WTC11 (cell line): Measurements from ENCODE around the gene MMP17. TPM values are rescaled to one million over a fixed set of nuclear protein-coding genes. Genes with fewer than 3 reads are reported as not detected.

ENCODE experiments used
- ATAC-seq: fragments of 200-7000 bp; cut with Tn5 transposase; 2 replicates; pipeline ENCODE4 v1.10.0; 2021; ENCODE audit warnings: mild to moderate bottlenecking, moderate library complexity
- CTCF ChIA-PET: fragments of 300-600 bp; sonication (Branson Sonifier 250); formaldehyde crosslinking; loops from one replicate; lab custom pipeline; 2021; ENCODE audit warnings: antibody characterized with exemption; lab: Charles Lee
- POLR2A ChIA-PET: fragments of 350-600 bp; sonication (Branson Sonifier 250); formaldehyde crosslinking; loops from one replicate; lab custom pipeline; 2021; ENCODE audit warnings: antibody characterized with exemption; lab: Charles Lee
- DNase-seq: peaks from one replicate; pipeline ENCODE4 v3.0.0; 2021; ENCODE audit warnings: low spot score
- H3K27ac Mint-ChIP-seq: 2 replicates; pipeline ENCODE4 v1.8.0; 2021; ENCODE audit warnings: mixed read lengths
- H3K27me3 Mint-ChIP-seq: 2 replicates; pipeline ENCODE4 v1.8.0; 2021; ENCODE audit warnings: low read depth, mild to moderate bottlenecking, moderate library complexity, mixed read lengths
- H3K36me3 Mint-ChIP-seq: 2 replicates; pipeline ENCODE4 v1.8.0; 2021; ENCODE audit warnings: mixed read lengths
- H3K4me1 Mint-ChIP-seq: 2 replicates; pipeline ENCODE4 v1.8.0; 2022; ENCODE audit warnings: mixed read lengths
- H3K4me3 Mint-ChIP-seq: 2 replicates; pipeline ENCODE4 v1.8.0; 2021; ENCODE audit warnings: mild to moderate bottlenecking, moderate library complexity, mixed read lengths
- H3K9me3 Mint-ChIP-seq: 2 replicates; pipeline ENCODE4 v1.8.0; 2021; ENCODE audit warnings: mixed read lengths
- CREB1 ChIP-seq: sonication (generic); formaldehyde crosslinking; IDR thresholded peaks from 2 replicates; pipeline ENCODE4 v1.8.0; 2023; ENCODE audit warnings: mild to moderate bottlenecking, missing genetic modification reagents
- ESRRA ChIP-seq: sonication (generic); formaldehyde crosslinking; IDR thresholded peaks from 2 replicates; pipeline ENCODE4 v1.8.1; 2022; ENCODE audit warnings: mild to moderate bottlenecking, missing genetic modification reagents, borderline replicate concordance
- FOXJ3 ChIP-seq: sonication (generic); formaldehyde crosslinking; IDR thresholded peaks from 2 replicates; pipeline ENCODE4 v1.9.0; 2021; ENCODE audit warnings: missing genetic modification reagents, mild to moderate bottlenecking, borderline replicate concordance
- GABPB1 ChIP-seq: sonication (generic); formaldehyde crosslinking; IDR thresholded peaks from 2 replicates; pipeline ENCODE4 v1.8.1; 2023; ENCODE audit warnings: mild to moderate bottlenecking, missing genetic modification reagents
- GRHL2 ChIP-seq: fragments of 250-450 bp; sonication (Bioruptor Pico); IDR thresholded peaks from 2 replicates; pipeline ENCODE4 v1.8.0; 2022; ENCODE audit warnings: mild to moderate bottlenecking, moderate library complexity; ENCODE audit not compliant: insufficient replicate concordance, severe bottlenecking
- JUN ChIP-seq: sonication (generic); formaldehyde crosslinking; IDR thresholded peaks from 2 replicates; pipeline ENCODE4 v1.8.0; 2023; ENCODE audit warnings: mild to moderate bottlenecking, missing genetic modification reagents
- NFE2L1 ChIP-seq: sonication (generic); formaldehyde crosslinking; IDR thresholded peaks from 2 replicates; pipeline ENCODE4 v1.8.1; 2023; ENCODE audit warnings: missing genetic modification reagents
- NFYB ChIP-seq: sonication (generic); formaldehyde crosslinking; conservative IDR thresholded peaks from 2 replicates; pipeline ENCODE4 v1.8.0; 2022; ENCODE audit warnings: low read depth, missing genetic modification reagents
- OVOL2 ChIP-seq: fragments of 250-450 bp; sonication (Bioruptor Pico); IDR thresholded peaks from 2 replicates; pipeline ENCODE4 v1.9.0; 2021; ENCODE audit warnings: mild to moderate bottlenecking, borderline replicate concordance
- RORB ChIP-seq: fragments of 250-450 bp; sonication (Bioruptor Pico); IDR thresholded peaks from 2 replicates; pipeline ENCODE4 v1.9.0; 2021; ENCODE audit warnings: mild to moderate bottlenecking
- TEAD1 ChIP-seq: sonication (generic); formaldehyde crosslinking; IDR thresholded peaks from 2 replicates; pipeline ENCODE4 v1.8.0; 2022; ENCODE audit warnings: mild to moderate bottlenecking, missing genetic modification reagents
- TEAD4 ChIP-seq: sonication (generic); formaldehyde crosslinking; IDR thresholded peaks from 2 replicates; pipeline ENCODE4 v1.8.0; 2022; ENCODE audit warnings: mild to moderate bottlenecking, missing genetic modification reagents
- ZBTB21 ChIP-seq: sonication (generic); formaldehyde crosslinking; IDR thresholded peaks from 2 replicates; pipeline ENCODE4 v1.8.1; 2023; ENCODE audit warnings: mild to moderate bottlenecking, missing genetic modification reagents, borderline replicate concordance
- ZNF121 ChIP-seq: sonication (generic); formaldehyde crosslinking; IDR thresholded peaks from 2 replicates; pipeline ENCODE4 v1.8.0; 2023; ENCODE audit warnings: missing genetic modification reagents
- ZNF219 ChIP-seq: sonication (generic); formaldehyde crosslinking; IDR thresholded peaks from 2 replicates; pipeline ENCODE4 v1.8.0; 2023; ENCODE audit warnings: missing genetic modification reagents, mild to moderate bottlenecking, borderline replicate concordance
- ZNF232 ChIP-seq: sonication (generic); formaldehyde crosslinking; IDR thresholded peaks from 2 replicates; pipeline ENCODE4 v1.8.0; 2022; ENCODE audit warnings: mild to moderate bottlenecking, missing genetic modification reagents
- ZNF416 ChIP-seq: fragments of 250-450 bp; sonication (Bioruptor Pico); IDR thresholded peaks from 2 replicates; pipeline ENCODE4 v1.9.0; 2021; ENCODE audit warnings: mild to moderate bottlenecking, inconsistent platforms
- total RNA-seq: library from RNA; stranded (reverse); gene quantifications from 3 replicates; pipeline ENCODE4 v1.2.3, GENCODE V29; 2021
- TF ChIP-seq, protein P1 (sequence below): sonication (generic); formaldehyde crosslinking; IDR thresholded peaks from 2 replicates; pipeline ENCODE4 v1.8.1; 2022; ENCODE audit warnings: mild to moderate bottlenecking, missing genetic modification reagents, moderate library complexity, borderline replicate concordance
- TF ChIP-seq, protein P2 (sequence below): sonication (generic); formaldehyde crosslinking; IDR thresholded peaks from 2 replicates; pipeline ENCODE4 v1.8.0; 2023; ENCODE audit warnings: missing genetic modification reagents
- TF ChIP-seq, protein P3 (sequence below): sonication (generic); formaldehyde crosslinking; IDR thresholded peaks from 2 replicates; pipeline ENCODE4 v1.8.1; 2022; ENCODE audit warnings: mild to moderate bottlenecking, moderate library complexity, missing genetic modification reagents
- TF ChIP-seq, protein P4 (sequence below): sonication (generic); formaldehyde crosslinking; IDR thresholded peaks from 2 replicates; pipeline ENCODE4 v1.8.0; 2022; ENCODE audit warnings: mild to moderate bottlenecking, missing genetic modification reagents

MMP17 gene
- total RNA-seq, 1 experiment from 2014 or later = 67.1 TPM

DNA sequence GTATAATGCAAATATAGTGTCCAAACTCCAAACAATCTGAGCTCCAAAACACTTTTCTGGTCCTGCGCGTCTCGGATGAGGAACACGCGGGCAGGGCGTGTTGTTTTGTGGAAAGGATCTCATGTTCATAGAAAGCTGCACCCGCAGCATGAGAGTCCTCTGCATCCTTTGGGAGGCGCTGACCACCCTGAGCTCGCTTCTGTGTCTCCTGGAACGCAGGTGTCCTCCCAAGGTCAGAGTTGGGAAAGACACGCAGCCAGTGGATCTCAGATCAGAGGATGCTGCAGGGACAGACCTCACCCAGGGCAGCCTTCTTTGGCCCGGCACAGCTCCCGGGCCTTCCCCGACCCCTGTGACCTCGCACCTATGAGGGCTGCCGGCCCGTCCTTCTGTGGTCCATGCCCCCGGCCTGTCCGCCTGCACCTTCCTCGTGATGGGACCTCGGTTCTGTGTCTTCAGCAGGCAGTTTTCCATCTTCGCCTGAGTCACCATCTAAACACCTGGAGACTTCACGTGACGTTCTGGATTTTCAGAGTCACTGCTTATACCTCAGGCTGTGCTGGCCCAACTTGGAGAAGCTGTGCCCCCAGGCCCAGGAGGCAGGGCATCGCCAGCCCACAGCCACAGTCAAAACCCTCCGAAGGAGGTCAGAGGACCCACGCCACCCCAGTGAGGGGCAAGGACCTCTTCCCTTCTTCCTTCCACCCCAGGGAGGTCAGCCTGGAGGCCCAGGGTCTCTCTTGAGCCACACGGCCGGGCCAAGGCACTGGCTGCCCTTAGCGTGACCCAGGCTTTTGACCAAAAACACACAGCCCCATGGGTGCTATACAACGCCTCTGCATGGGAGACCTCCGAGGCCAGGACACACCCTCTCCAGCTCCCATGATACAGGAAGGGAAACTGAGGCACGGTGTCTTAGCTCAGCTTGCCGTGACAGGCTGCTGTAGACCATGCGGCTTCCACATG lies 25.9 kb downstream of the MMP17 start:
- POLR2A ChIA-PET = no interaction called here
- Mint-ChIP-seq H3K9me3 (no peaks in the 10 kb centered on the region), H3K36me3 (no peaks in the 10 kb centered on the region), H3K4me3 (no peak overlapping the region), H3K27me3 (peaks cover 13% of the 10 kb centered on the region)
- no peak for DNase-seq
- ATAC-seq = no peak
- peak; percentile 20; the same call in 1 of the 2 replicates for TF ChIP-seq GABPB1 (CRISPR knock-in tag)
- TF ChIP-seq ZBTB21 = 0 out of 2 replicates have a peak, but pooled peaks have one; percentile 49
- TF ChIP-seq, protein P1, sequence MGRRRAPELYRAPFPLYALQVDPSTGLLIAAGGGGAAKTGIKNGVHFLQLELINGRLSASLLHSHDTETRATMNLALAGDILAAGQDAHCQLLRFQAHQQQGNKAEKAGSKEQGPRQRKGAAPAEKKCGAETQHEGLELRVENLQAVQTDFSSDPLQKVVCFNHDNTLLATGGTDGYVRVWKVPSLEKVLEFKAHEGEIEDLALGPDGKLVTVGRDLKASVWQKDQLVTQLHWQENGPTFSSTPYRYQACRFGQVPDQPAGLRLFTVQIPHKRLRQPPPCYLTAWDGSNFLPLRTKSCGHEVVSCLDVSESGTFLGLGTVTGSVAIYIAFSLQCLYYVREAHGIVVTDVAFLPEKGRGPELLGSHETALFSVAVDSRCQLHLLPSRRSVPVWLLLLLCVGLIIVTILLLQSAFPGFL = no peak
- TF ChIP-seq ESRRA (CRISPR knock-in tag) = 0 out of 2 replicates have a peak, but pooled peaks have one; percentile 61
- TF ChIP-seq, protein P2, sequence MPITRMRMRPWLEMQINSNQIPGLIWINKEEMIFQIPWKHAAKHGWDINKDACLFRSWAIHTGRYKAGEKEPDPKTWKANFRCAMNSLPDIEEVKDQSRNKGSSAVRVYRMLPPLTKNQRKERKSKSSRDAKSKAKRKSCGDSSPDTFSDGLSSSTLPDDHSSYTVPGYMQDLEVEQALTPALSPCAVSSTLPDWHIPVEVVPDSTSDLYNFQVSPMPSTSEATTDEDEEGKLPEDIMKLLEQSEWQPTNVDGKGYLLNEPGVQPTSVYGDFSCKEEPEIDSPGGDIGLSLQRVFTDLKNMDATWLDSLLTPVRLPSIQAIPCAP (CRISPR knock-in tag) = peak; percentile 56; the same call in 1 of the 2 replicates
- no peak for TF ChIP-seq TEAD4 (CRISPR knock-in tag)
- no peak for TF ChIP-seq NFE2L1 (CRISPR knock-in tag)
- TF ChIP-seq, all 79 proteins: peak for 4
- Mint-ChIP-seq H3K4me1 (peaks cover 12% of the 10 kb centered on the region), H3K27ac (no peak overlapping the region)
- CTCF ChIA-PET = interaction anchor here (0.9 kb wide), 1 partner anchor 104 kb away, joined by 4 read pairs; no protein-coding TSS in a partner anchor

DNA sequence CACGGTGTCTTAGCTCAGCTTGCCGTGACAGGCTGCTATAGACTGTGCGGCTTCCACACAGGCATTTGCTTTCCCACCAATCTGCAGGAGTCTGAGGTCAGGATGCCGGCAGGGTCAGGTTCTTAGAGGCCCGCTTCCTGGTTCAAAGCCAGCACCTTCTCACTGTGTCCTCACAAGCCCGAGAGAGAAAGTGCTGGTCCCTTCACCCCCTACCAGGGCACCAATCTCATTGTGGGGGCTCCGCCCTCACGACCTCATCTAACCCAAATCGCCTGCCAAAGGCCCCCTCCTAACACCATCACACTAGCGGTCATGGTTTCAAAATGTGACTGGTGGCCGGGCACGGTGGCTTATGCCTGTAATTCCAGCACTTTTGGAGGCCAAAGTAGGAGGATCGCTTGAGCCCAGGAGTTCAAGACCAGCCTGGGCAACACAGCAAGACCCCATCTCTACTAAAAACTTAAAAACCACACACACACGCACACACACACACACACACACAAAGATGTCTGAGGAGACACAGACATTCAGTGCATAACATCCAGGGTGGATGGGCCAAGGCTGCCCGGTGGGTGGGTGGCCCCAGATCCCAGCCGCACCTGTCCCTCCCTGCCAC lies 26.8 kb downstream of the MMP17 start:
- no peak for ATAC-seq
- peaks cover 14% of the 10 kb centered on the region for H3K4me1 Mint-ChIP-seq
- POLR2A ChIA-PET = no interaction called here
- CTCF ChIA-PET = no interaction called here
- TF ChIP-seq FOXJ3 (no peak), ZNF219 (CRISPR knock-in tag) (no peak), ZNF121 (CRISPR knock-in tag) (peak; percentile 94)
- no peak overlapping the region for H3K4me3 Mint-ChIP-seq
- H3K9me3 Mint-ChIP-seq = no peaks in the 10 kb centered on the region
- no peaks in the 10 kb centered on the region for H3K36me3 Mint-ChIP-seq
- no peak for DNase-seq
- no peak overlapping the region for H3K27ac Mint-ChIP-seq
- peaks cover 13% of the 10 kb centered on the region for H3K27me3 Mint-ChIP-seq

DNA sequence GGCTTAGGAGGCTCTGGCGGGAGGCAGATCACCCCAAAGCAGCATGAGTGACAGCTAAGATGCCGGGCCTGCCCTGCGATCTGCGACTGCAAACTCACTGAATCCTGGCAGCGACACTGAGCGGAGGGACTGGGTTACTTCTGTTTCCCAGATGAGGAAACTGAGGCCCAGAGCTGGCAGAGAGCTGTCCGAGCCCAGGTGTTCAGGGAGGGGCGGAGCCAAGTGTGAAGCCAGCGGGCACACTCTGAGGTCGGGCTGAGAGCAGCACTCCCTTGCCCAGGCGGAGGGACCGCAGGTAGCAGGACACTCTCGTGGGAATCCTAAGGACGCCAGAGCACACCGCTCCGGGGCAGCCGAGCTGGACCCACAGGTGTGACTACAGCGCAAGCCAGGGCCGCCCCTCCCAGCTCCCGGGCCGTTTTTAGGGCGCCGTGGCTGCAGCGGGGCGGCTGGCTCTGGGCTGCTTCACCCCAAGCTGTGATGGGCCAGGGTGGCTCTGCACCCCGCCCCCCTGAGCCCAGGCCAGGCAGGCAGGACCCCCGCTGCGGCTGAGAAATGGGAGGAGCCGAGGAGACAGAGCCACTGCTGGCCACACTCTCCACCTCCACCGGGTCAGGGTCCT lies 27.4 kb downstream of the MMP17 start:
- no peaks in the 10 kb centered on the region for H3K9me3 Mint-ChIP-seq
- no peak overlapping the region for H3K27ac Mint-ChIP-seq
- DNase-seq = no peak
- H3K4me1 Mint-ChIP-seq = peaks cover 21% of the 10 kb centered on the region
- H3K36me3 Mint-ChIP-seq = no peaks in the 10 kb centered on the region
- no peak overlapping the region for H3K4me3 Mint-ChIP-seq
- ATAC-seq = peak; percentile 11; the same call in 1 of the 2 replicates
- POLR2A ChIA-PET = no interaction called here
- CTCF ChIA-PET = no interaction called here
- H3K27me3 Mint-ChIP-seq = peaks cover 13% of the 10 kb centered on the region
- TF ChIP-seq TEAD1 (CRISPR knock-in tag) = 0 out of 2 replicates have a peak, but pooled peaks have one; percentile 23
- TF ChIP-seq RORB = no peak
- TF ChIP-seq ZNF121 (CRISPR knock-in tag) = peak; percentile 51; the same call in 1 of the 2 replicates

DNA sequence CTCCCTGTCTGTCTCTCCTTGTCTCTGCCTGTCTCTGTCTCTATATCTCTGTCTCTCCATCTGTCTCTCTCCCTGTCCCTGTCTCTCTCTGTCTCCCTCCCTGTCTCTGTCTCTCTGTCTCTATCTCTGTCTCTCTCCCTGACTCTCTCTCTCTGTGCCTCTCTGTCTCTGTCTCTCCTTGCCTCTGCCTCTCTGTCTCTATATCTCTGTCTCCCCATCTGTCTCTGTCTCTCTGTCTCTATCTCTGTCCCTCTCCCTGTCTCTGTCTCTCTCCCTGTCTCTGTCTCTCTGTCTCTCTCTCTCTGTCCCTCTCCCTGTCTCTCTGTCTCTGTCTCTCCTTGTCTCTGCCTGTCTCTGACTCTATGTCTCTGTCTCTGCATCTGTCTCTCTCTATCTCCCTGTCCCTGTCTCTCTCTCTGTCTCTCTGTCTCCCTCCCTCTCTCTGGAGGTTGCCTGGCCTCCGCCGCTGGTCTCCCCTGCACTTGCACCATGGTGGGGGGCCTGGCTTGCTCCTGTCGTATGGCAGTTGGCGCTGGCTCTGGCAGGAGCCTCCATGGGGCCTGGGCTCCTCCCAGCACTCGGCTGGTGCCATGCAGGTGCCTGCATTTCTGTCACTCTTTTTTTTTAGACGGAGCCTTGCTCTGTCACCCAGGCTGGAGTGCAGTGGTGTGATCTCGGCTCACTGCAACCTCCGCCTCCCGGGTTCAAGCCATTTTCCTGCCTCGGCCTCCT lies 28.3 kb downstream of the MMP17 start:
- TF ChIP-seq ZBTB21 (no peak), ZNF416 (no peak), JUN (no peak), ZNF232 (CRISPR knock-in tag) (no peak), OVOL2 (CRISPR knock-in tag) (no peak), CREB1 (CRISPR knock-in tag) (no peak), GRHL2 (CRISPR knock-in tag) (no peak), NFYB (CRISPR knock-in tag) (no peak)
- TF ChIP-seq, protein P3, sequence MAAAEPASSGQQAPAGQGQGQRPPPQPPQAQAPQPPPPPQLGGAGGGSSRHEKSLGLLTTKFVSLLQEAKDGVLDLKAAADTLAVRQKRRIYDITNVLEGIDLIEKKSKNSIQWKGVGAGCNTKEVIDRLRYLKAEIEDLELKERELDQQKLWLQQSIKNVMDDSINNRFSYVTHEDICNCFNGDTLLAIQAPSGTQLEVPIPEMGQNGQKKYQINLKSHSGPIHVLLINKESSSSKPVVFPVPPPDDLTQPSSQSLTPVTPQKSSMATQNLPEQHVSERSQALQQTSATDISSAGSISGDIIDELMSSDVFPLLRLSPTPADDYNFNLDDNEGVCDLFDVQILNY = no peak
- TF ChIP-seq, protein P4, sequence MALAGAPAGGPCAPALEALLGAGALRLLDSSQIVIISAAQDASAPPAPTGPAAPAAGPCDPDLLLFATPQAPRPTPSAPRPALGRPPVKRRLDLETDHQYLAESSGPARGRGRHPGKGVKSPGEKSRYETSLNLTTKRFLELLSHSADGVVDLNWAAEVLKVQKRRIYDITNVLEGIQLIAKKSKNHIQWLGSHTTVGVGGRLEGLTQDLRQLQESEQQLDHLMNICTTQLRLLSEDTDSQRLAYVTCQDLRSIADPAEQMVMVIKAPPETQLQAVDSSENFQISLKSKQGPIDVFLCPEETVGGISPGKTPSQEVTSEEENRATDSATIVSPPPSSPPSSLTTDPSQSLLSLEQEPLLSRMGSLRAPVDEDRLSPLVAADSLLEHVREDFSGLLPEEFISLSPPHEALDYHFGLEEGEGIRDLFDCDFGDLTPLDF (CRISPR knock-in tag) = no peak
- Mint-ChIP-seq H3K4me3 (no peak overlapping the region), H3K9me3 (no peaks in the 10 kb centered on the region), H3K4me1 (peaks cover 27% of the 10 kb centered on the region), H3K36me3 (no peaks in the 10 kb centered on the region), H3K27me3 (peaks cover 17% of the 10 kb centered on the region), H3K27ac (no peak overlapping the region; the same call in 1 of the 2 replicates)
- DNase-seq (no peak), ATAC-seq (no peak)
- CTCF ChIA-PET = no interaction called here
- POLR2A ChIA-PET = no interaction called here
